Psoas muscle (tissue), 8 donors: ENCODE measurements around the gene PAQR4. TPM values are rescaled to one million over a fixed set of nuclear protein-coding genes. Genes with fewer than 3 reads are reported as not detected.

ENCODE experiments used
- ATAC-seq, 4 donors: fragments of 200-7000 bp; cut with Tn5 transposase; one replicate each; pipeline ENCODE4 v1.9.1; 2020; ENCODE audit warnings: moderate library complexity in 3 of 4, mild to moderate bottlenecking in 2 of 4
- DNase-seq, 2 donors: peaks; one replicate each; pipeline ENCODE4 v3.0.0-alpha.2; 2020
- H3K27ac ChIP-seq: fragments of 200-600 bp; one replicate; pipeline ENCODE4 v1.8.0; 2022
- H3K27me3 ChIP-seq, 3 donors: fragments of 200-600 bp in 1 of 3; one replicate each; pipeline versions ENCODE4 v1.6.1 to v1.8.0; 2013 to 2022; ENCODE audit warnings: low read length in 2 of 3, mild to moderate bottlenecking in 2 of 3, moderate library complexity in 1 of 3; ENCODE audit not compliant: insufficient read depth in 3 of 3
- H3K36me3 ChIP-seq, 2 donors: fragments of 200-600 bp in 1 of 2; one replicate each; pipeline versions ENCODE4 v1.6.1 to v1.8.0; 2013 to 2022; ENCODE audit warnings: low read depth in 1 of 2, mild to moderate bottlenecking in 1 of 2, moderate library complexity in 1 of 2; ENCODE audit not compliant: insufficient read depth in 1 of 2
- H3K4me1 ChIP-seq: fragments of 200-600 bp; one replicate; pipeline ENCODE4 v1.8.0; 2022
- H3K4me3 ChIP-seq: fragments of 200-600 bp; one replicate; pipeline ENCODE4 v1.8.0; 2022; ENCODE audit warnings: mild to moderate bottlenecking
- H3K9me3 ChIP-seq: fragments of 200-600 bp; one replicate; pipeline ENCODE4 v1.8.0; 2022
- CTCF ChIP-seq: fragments of 200-600 bp; IDR thresholded peaks from one replicate; pipeline ENCODE4 v1.8.0; 2022; ENCODE audit warnings: antibody characterized with exemption
- WGBS, 3 donors: extraction: QIAGEN DNeasy Blood & Tissue Kit; methylation state at CpG; one replicate each; pipeline versions ENCODE4 v1.1.6 to v1.1.7; 2013; 5-methylcytosine and 5-hydroxymethylcytosine counted together
- intact Hi-C, 2 donors: fragments of 100-400 bp; cut with DNase I; formaldehyde crosslinking; loops; one replicate each; pipeline versions ENCODE4 v1.11.0 to v1.14.2; 2022
- polyA plus RNA-seq, 3 donors: library from polyadenylated mRNA; stranded (reverse); fragments of 200-250 nt; gene quantifications; one replicate each; pipeline ENCODE4 v1.2.3, GENCODE V29; 2013
- total RNA-seq, 4 donors: library from RNA; stranded (reverse); fragmentation: NEBNext Ultra II Directional in 2 of 4; extraction: Animal tissue kit (Norgen Biotek cat#: 25700) in 2 of 4; gene quantifications; one replicate each; pipeline versions ENCODE4 v1.2.1 to v1.2.4, GENCODE V29; 2021 to 2023
- donor health status: healthy with polysubstance abuse.
- donor health status: DM: no; HTN: no; CAD: no; lungs with moderate emphysema.
- donor health status: Bipolar disorder and iron deficiency.
- donor health status: healthy.
- donor health status: DM: yes; HTN: yes; CAD: no.
- donor health status: DM: no; HTN: no; CAD: no.
- donor health status: DM: no; HTN: no; CAD: no.
- donor health status: DM: yes; HTN: yes; CAD: no.

PAQR4 gene
- total and polyA plus RNA-seq, 7 donors, result 4.6 to 26.1 (median 12.3) TPM

- DNase-seq (no peak), ATAC-seq (no peak)
- intact Hi-C loops, result no loop called here
- no peak for TF ChIP-seq CTCF
- 7 to 10% (median 8%) methylated on average over 16 to 19 of the region's 19 CpGs for WGBS, 3 donors
- Histone ChIP-seq H3K27ac (no peak overlapping the region), H3K4me3 (no peak overlapping the region), H3K4me1 (no peaks in the 10 kb centered on the region), H3K27me3 (peaks cover 0 to 38% (median 15%) of the 10 kb centered on the region in 3 donors), H3K36me3 (peaks cover 0 to 3% of the 10 kb centered on the region in 2 donors), H3K9me3 (no peaks in the 10 kb centered on the region)
These were observed 43.1 kb downstream of the PAQR4 start for GRCh38 chr16:3012246-3012645.

GRCh38 chr16:3012828-3013420 lies 43.8 kb downstream of the PAQR4 start, which contains the start of gene CLDN9:
Gene CLDN9, plus strand, starts transcription at chr16:3012923. Its CDS starts 440 bp downstream, at chr16:3013363.
- 34 to 42% (median 36%) methylated on average over 22 to 27 of the region's 27 CpGs for WGBS, 3 donors
- Histone ChIP-seq H3K4me3 (no peak within 1 kb of the TSS), H3K4me1 (peaks cover 1% of the 10 kb centered on the region), H3K9me3 (no peaks in the 10 kb centered on the region), H3K27me3 (peaks cover 0 to 45% (median 15%) of the 10 kb centered on the region in 3 donors), H3K27ac (no peak within 1 kb of the TSS), H3K36me3 (no peaks in the 10 kb centered on the region)
- intact Hi-C loops, result no loop called here
- ATAC-seq (peak in 3 of 4 donors; percentile 18 to 21 (median 19)), DNase-seq (no peak)
- no peak for TF ChIP-seq CTCF

GRCh38 chr16:3013491-3013951 lies 44.4 kb downstream of the PAQR4 start:
- no peak for DNase-seq
- no peaks in the 10 kb centered on the region for H3K9me3 ChIP-seq
- peaks cover 5% of the 10 kb centered on the region for H3K4me1 ChIP-seq
- TF ChIP-seq CTCF, result no peak
- intact Hi-C loops, result no loop called here
- no peaks in the 10 kb centered on the region for H3K36me3 ChIP-seq
- no peak for ATAC-seq
- no peak overlapping the region for H3K27ac ChIP-seq
- peaks cover 0 to 51% (median 17%) of the 10 kb centered on the region in 3 donors for H3K27me3 ChIP-seq
- no peak overlapping the region for H3K4me3 ChIP-seq
- 39 to 43% (median 40%) methylated on average over 23 to 27 of the region's 27 CpGs for WGBS, 3 donors

GRCh38 chr16:3013998-3014690 lies 45.0 kb downstream of the PAQR4 start:
- Histone ChIP-seq H3K27ac (no peak overlapping the region), H3K4me1 (peaks cover 5% of the 10 kb centered on the region), H3K36me3 (no peaks in the 10 kb centered on the region), H3K4me3 (no peak overlapping the region), H3K27me3 (peaks cover 0 to 55% (median 17%) of the 10 kb centered on the region in 3 donors), H3K9me3 (no peaks in the 10 kb centered on the region)
- WGBS, 3 donors, result 45 to 53% (median 50%) methylated on average over 12 of the region's 12 CpGs
- ATAC-seq (no peak), DNase-seq (no peak)
- TF ChIP-seq CTCF, result no peak
- intact Hi-C loops, result no loop called here
